K562 (cell line): ENCODE data around the gene USP14. TPM values are rescaled to one million over a fixed set of nuclear protein-coding genes. Genes with fewer than 3 reads are reported as not detected.

Source experiments
- BCLAF1 ChIP-seq, 2 experiments: fragments of 450-650 bp in 1 of 2; IDR thresholded peaks; 2 replicates each; pipeline ENCODE4 v1.6.1; 2011 to 2017; ENCODE audit warnings: low read depth in 2 of 2, antibody characterized with exemption in 1 of 2, borderline replicate concordance in 1 of 2, low read length in 1 of 2, mild to moderate bottlenecking in 1 of 2, mixed read lengths in 1 of 2; ENCODE audit not compliant: control insufficient read depth in 1 of 2
- CTCF ChIP-seq, 3 experiments: IDR thresholded peaks in 2 of 3; conservative IDR thresholded peaks in 1 of 3; 2 replicates each; pipeline ENCODE4 v1.5.1; 2011 to 2012; ENCODE audit warnings: low read length in 3 of 3, mild to moderate bottlenecking in 3 of 3, control low read depth in 2 of 3, improper control_type of control experiment in 1 of 3, inconsistent platforms in 1 of 3, low read depth in 1 of 3, mixed read lengths in 1 of 3, moderate library complexity in 1 of 3; ENCODE audit not compliant: insufficient read depth in 2 of 3
- FOXO4 ChIP-seq: fragments of 450-650 bp; formaldehyde crosslinking; IDR thresholded peaks from 2 replicates; pipeline ENCODE4 v1.4.0; 2020; ENCODE audit warnings: mild to moderate bottlenecking, moderate library complexity
- MAX ChIP-seq: sonication (generic); formaldehyde crosslinking; IDR thresholded peaks from 2 replicates; pipeline ENCODE4 v1.9.0; 2022; ENCODE audit warnings: mild to moderate bottlenecking, missing genetic modification reagents
- MYC ChIP-seq, 2 experiments: fragments of 250-450 bp in 1 of 2; sonication (Bioruptor Pico) in 1 of 2; IDR thresholded peaks; 2 replicates each; pipeline versions ENCODE4 v1.5.1 to v1.6.1; 2012 to 2021; ENCODE audit warnings: low read depth in 2 of 2, borderline replicate concordance in 1 of 2, improper control_type of control experiment in 1 of 2, low read length in 1 of 2, mild to moderate bottlenecking in 1 of 2, moderate library complexity in 1 of 2
- PRMT5 ChIP-seq: sonication (generic); formaldehyde crosslinking; IDR thresholded peaks from 2 replicates; pipeline ENCODE4 v1.5.0; 2020; ENCODE audit warnings: missing genetic modification reagents
- TCFL5 ChIP-seq: fragments of 250-450 bp; sonication (Bioruptor Pico); conservative IDR thresholded peaks from 2 replicates; pipeline ENCODE4 v1.6.1; 2021; ENCODE audit warnings: mild to moderate bottlenecking, moderate library complexity, matching md5 sums
- ZBTB5 ChIP-seq: fragments of 450-650 bp; IDR thresholded peaks from 2 replicates; pipeline ENCODE4 v1.6.1; 2017; ENCODE audit warnings: antibody characterized with exemption
- ZC3H4 ChIP-seq: sonication (generic); formaldehyde crosslinking; IDR thresholded peaks from 2 replicates; pipeline ENCODE4 v1.9.0; 2021; ENCODE audit warnings: missing genetic modification reagents, borderline replicate concordance
- ZEB2 ChIP-seq: fragments of 450-650 bp; IDR thresholded peaks from 2 replicates; pipeline ENCODE4 v1.6.1; 2016
- ZNF165 ChIP-seq: fragments of 250-450 bp; sonication (Bioruptor Pico); IDR thresholded peaks from 2 replicates; pipeline ENCODE4 v1.4.0; 2020; ENCODE audit warnings: borderline replicate concordance
- ZNF274 ChIP-seq: IDR thresholded peaks from 2 replicates; pipeline ENCODE4 v1.6.1; 2011; ENCODE audit warnings: low read depth, mild to moderate bottlenecking, low read length, moderate library complexity, borderline replicate concordance
- ZNF354B ChIP-seq: fragments of 250-450 bp; sonication (Bioruptor Pico); IDR thresholded peaks from 2 replicates; pipeline ENCODE4 v1.4.0; 2020
- ZNF398 ChIP-seq: fragments of 250-450 bp; sonication (Bioruptor Pico); IDR thresholded peaks from 2 replicates; pipeline ENCODE4 v1.8.0; 2021; ENCODE audit warnings: moderate library complexity, mild to moderate bottlenecking, inconsistent platforms
- polyA plus RNA-seq, 8 experiments: library from polyadenylated mRNA; depleted of rRNA in 4 of 8; stranded (reverse) in 5 of 8; unstranded in 3 of 8; fragments of >200 nt; fragmentation: Nextera tagmentation in 2 of 8; fragmentation: Illumina TruSeq in 1 of 8; extraction: Ambion mirVana in 2 of 8; extraction: Trizol in 1 of 8; gene quantifications; 2 replicates each; pipeline versions ENCODE4 v1.2.1 to v1.2.3, GENCODE V29; 2011 to 2014; ENCODE audit warnings: inconsistent platforms in 1 of 8, missing spikeins in 1 of 8
- total RNA-seq, 7 experiments: library from RNA; depleted of rRNA in 6 of 7; stranded (reverse); fragments of >200 nt in 6 of 7; fragmentation: Illumina TruSeq in 2 of 7; extraction: Trizol in 2 of 7; gene quantifications; 2 replicates each; pipeline versions ENCODE4 v1.2.1 to v1.2.3, GENCODE V29; 2011 to 2021; ENCODE audit warnings: low replicate concordance in 1 of 7

USP14 gene
- total and polyA plus RNA-seq, 9 of the 15 experiments (the other 6 are each of a cell fraction or from before 2014, with no cell fraction given) = 18.7 to 129 (median 40.3) TPM

GRCh38 chr18:158128-159036 lies at the start of gene USP14 (continued):
- no peak for TF ChIP-seq ZNF398 (CRISPR knock-in tag)
- no peak for TF ChIP-seq ZBTB5
- no peak for TF ChIP-seq ZNF274
- TF ChIP-seq ZNF165 = 0 out of 2 replicates have a peak, but pooled peaks have one; percentile 20
- TF ChIP-seq CTCF (IDR thresholded peaks at IDR 0.05 in 2 of 3, conservative IDR thresholded peaks at IDR 0.05 in 1 of 3; ENCODE audit: insufficient read depth in 2 of 3, low read depth in 1 of 3, low read length in 3 of 3) = peak in 2 of 3 experiments; percentile 27 to 87; a peak in 4 of 6 replicates
- TF ChIP-seq ZC3H4 (CRISPR knock-in tag) = peak; percentile 13; the same call in 1 of the 2 replicates
- no peak for TF ChIP-seq BCLAF1 (IDR thresholded peaks at IDR 0.05; ENCODE audit: borderline replicate concordance in 1 of 2, control insufficient read depth in 1 of 2, low read depth in 2 of 2, low read length in 1 of 2)
- TF ChIP-seq FOXO4 (CRISPR knock-in tag) = no peak
- no peak for TF ChIP-seq ZNF354B (CRISPR knock-in tag)
- no peak for TF ChIP-seq ZEB2
- TF ChIP-seq MYC (IDR thresholded peaks at IDR 0.05; ENCODE audit: low read depth, low read length) = peak; percentile 96
- TF ChIP-seq MYC (CRISPR knock-in tag; IDR thresholded peaks at IDR 0.05; ENCODE audit: borderline replicate concordance, low read depth) = peak; percentile 73; the same call in 1 of the 2 replicates
- 0 out of 2 replicates have a peak, but pooled peaks have one; percentile 52 for TF ChIP-seq PRMT5 (CRISPR knock-in tag)
- TF ChIP-seq TCFL5 = no peak
- peak; percentile 99 for TF ChIP-seq MAX
